GM12892 (cell line): Measurements from ENCODE around the gene MYOZ3.

Source experiments
- DNase-seq: peaks from one replicate; pipeline ENCODE4 v3.0.0; 2011; ENCODE audit not compliant: insufficient read length
- FAIRE-seq: peaks from 2 replicates; lab custom pipeline; 2011; peaks lifted over from hg19 to GRCh38; lab: Jason Lieb, UNC
- POLR2A ChIP-seq: IDR thresholded peaks from 2 replicates; pipeline ENCODE4 v1.6.1; 2011; ENCODE audit warnings: low read depth, low read length, control low read depth
- POLR2AphosphoS5 ChIP-seq: IDR thresholded peaks from 2 replicates; pipeline ENCODE4 v1.6.1; 2011; ENCODE audit warnings: low read depth, low read length, control low read depth
- TAF1 ChIP-seq: IDR thresholded peaks from 2 replicates; pipeline ENCODE4 v1.6.1; 2011; ENCODE audit warnings: low read depth, mild to moderate bottlenecking, control low read depth, low read length, borderline replicate concordance

MYOZ3 gene

DNA sequence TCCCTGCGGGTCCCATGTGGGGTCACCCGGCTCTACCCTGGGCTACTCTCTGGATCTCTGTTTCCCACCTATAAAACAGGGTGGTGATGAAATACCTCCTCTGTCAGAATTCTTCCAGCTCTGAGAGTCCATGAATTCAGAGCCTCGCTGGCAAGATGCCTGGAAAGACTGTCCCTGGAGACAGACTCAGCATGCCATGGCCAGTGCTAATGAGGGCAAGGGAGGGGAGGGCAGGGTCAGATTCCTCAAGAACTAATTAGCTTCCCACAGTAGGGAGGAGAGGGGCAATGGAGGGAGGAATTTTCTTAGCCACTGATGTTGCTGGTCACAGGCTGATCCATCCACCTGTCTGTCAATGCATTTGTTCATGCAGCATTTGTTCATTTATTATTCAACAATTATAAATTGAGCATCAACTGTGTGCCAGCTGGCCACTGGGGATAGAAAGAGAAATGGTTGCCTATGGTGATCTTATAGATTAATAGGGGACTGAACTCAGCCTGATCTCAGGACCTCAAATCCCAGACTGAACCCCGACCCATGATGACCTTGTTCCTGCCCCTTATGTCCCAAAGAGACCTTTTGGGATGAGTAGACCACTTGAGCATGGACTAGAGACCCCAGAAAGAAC is 15.9 kb upstream of the MYOZ3 start:
- no peak for TF ChIP-seq POLR2A
- no peak for TF ChIP-seq POLR2AphosphoS5
- no peak for TF ChIP-seq TAF1
- DNase-seq (no peak), FAIRE-seq (no peak)

DNA sequence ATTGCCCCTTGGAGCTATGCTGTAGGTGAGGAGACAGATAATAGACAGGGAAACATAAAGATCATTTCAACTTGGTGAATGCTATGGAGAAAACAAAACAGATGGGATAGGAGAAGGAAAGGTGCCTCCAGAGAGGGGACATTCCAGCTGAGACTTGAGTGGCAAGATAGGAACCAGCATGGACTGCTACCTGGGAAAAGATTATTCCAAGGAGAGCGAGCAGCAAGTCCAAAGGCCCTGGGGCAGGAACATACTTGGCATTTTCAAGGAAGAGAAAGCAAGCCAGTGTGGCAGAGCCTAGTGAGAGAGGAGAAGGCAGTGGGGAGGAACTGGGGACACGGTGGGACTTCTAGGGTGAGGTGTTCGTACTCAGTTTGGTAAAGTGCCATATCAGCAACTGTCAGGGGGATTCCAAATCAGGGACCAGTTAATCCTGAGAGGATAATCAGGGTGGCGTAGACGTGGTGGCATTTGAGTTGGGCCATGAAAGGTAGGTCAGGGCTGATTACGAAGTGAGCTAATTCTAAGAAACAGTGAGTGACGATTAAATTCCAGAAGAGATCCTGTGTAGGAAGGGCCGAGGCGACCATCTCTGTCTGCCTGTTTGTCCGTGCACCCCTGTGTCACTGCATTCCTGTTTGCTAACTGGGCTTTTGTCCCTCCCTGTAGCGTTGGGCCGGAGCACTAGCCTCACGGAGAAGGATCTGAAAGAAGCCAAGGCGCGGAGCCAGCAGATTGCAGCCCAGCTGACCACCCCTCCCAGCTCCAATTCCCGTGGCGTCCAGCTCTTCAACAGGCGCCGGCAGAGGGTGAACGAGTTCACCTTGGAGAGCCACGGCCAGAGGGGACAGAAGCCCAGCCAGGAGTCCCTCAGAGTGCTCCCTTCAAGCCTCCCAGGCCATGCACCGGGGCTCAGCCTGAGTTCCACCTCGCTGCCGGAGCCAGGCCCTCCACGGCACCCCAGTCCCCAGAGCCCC is 13.5 kb upstream of the MYOZ3 start:
- no peak for FAIRE-seq
- DNase-seq = no peak
- TF ChIP-seq POLR2A (no peak), POLR2AphosphoS5 (no peak), TAF1 (no peak)

DNA sequence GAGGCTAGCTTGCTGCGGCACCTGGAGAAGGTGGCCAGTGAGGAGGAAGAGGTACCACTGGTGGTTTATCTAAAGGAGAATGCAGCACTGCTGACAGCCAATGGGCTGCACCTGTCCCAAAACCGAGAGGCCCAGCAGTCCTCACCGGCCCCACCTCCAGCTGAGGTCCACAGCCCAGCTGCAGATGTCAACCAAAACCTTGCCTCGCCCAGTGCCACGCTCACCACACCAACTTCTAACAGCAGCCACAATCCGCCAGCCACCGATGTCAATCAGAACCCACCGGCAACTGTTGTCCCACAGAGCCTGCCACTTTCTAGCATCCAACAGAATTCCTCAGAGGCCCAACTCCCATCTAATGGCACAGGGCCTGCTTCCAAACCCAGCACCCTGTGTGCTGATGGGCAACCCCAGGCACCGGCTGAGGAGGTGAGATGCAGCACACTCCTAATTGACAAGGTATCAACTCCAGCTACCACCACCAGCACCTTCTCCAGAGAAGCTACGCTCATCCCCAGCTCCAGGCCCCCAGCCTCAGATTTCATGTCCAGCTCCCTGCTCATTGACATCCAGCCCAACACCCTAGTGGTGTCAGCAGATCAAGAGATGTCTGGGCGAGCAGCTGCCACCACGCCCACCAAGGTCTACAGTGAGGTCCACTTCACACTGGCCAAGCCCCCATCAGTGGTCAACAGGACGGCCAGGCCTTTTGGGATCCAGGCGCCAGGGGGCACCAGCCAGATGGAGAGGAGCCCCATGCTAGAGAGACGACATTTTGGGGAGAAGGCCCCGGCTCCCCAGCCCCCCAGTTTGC is 12.6 kb upstream of the MYOZ3 start:
- no peak for FAIRE-seq
- TF ChIP-seq POLR2A (no peak), TAF1 (no peak), POLR2AphosphoS5 (no peak)
- no peak for DNase-seq

DNA sequence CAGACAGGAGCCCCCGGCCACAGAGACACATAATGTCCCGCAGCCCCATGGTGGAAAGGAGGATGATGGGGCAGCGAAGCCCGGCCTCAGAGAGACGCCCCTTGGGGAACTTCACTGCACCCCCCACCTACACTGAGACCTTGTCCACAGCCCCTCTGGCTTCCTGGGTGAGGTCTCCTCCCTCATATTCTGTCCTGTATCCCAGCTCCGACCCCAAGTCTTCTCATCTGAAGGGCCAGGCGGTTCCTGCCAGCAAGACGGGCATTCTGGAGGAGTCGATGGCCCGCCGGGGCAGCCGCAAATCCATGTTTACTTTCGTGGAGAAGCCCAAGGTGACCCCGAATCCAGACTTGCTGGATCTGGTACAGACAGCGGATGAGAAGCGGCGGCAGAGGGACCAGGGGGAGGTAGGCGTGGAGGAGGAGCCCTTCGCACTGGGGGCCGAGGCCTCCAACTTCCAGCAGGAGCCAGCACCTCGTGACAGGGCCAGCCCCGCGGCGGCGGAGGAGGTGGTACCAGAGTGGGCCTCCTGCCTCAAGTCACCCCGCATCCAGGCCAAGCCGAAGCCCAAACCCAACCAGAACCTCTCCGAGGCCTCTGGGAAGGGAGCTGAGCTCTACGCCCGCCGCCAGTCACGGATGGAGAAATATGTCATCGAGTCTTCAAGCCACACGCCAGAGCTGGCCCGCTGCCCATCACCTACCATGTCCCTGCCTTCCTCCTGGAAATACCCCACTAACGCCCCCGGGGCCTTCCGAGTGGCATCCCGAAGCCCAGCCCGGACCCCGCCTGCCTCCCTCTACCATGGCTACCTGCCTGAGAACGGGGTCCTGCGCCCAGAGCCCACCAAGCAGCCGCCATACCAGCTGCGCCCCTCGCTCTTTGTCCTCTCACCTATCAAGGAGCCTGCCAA is 11.7 kb upstream of the MYOZ3 start:
- TF ChIP-seq POLR2AphosphoS5 (no peak), TAF1 (no peak), POLR2A (no peak)
- no peak for DNase-seq
- no peak for FAIRE-seq

GRCh38 chr5:150650021-150651006 is 10.7 kb upstream of the MYOZ3 start:
- TF ChIP-seq POLR2AphosphoS5 (no peak), POLR2A (no peak), TAF1 (no peak)
- no peak for FAIRE-seq

DNA sequence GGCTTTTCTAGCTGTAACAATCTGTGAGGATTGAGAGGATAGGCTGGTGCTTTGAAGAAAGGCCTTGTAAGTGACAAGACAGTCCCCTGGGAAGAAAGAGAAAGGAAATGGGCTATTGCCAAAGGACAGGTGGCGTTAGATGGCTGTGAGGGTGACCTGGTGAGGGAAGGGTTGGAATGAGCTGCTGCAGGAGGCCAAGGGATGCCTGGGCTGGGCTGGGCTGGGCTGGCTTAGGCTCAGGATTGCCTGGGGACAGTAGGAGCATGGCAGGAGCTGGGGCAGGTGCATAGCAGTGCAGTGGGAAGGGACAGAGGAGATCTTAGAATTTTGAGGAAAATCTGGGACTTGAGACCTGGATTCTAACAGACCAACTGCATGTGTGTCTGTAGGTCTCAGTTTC is 9.7 kb upstream of the MYOZ3 start:
- no peak for TF ChIP-seq POLR2AphosphoS5
- TF ChIP-seq POLR2A = no peak
- TF ChIP-seq TAF1 = no peak
- FAIRE-seq (no peak), DNase-seq (no peak)

More at GRCh38 chr5:150650021-150651006, 10.7 kb upstream of the MYOZ3 start:
- DNase-seq = no peak

- TF ChIP-seq POLR2A = no peak
- FAIRE-seq (no peak), DNase-seq (no peak)
Observed at GRCh38 chr5:150651924-150652671, 9.0 kb upstream of the MYOZ3 start.

- DNase-seq (no peak), FAIRE-seq (no peak)
- TF ChIP-seq POLR2AphosphoS5 = no peak
- TF ChIP-seq TAF1 = no peak
Observed at GRCh38 chr5:150653145-150653761, 7.8 kb upstream of the MYOZ3 start.
